NT2/D1 (cell line): ENCODE results near the gene RCAN1.
"Not testable (repeated sequence)": the region's sequence is repeated elsewhere in the genome, so short reads cannot be mapped to it uniquely, and the experiment has no call there.

Source experiments
- DNase-seq: peaks from one replicate; pipeline ENCODE4 v3.0.0-alpha.2; 2011; ENCODE audit warnings: low read depth, low spot score
- H3K27me3 ChIP-seq: 2 replicates; pipeline ENCODE4 v1.6.0; 2011; ENCODE audit warnings: mild to moderate bottlenecking; ENCODE audit not compliant: insufficient read length, insufficient read depth
- H3K36me3 ChIP-seq: 2 replicates; pipeline ENCODE4 v1.6.1; 2011; ENCODE audit warnings: mild to moderate bottlenecking, low read length, mixed read lengths; ENCODE audit not compliant: insufficient read depth, insufficient read length
- H3K4me1 ChIP-seq: 2 replicates; pipeline ENCODE4 v1.5.1; 2011; ENCODE audit not compliant: insufficient read depth, insufficient read length
- H3K4me3 ChIP-seq: 2 replicates; pipeline ENCODE4 v1.5.1; 2011; ENCODE audit warnings: low read depth; ENCODE audit not compliant: insufficient read length
- H3K9ac ChIP-seq: 2 replicates; pipeline ENCODE4 v1.6.0; 2011; ENCODE audit warnings: low read depth; ENCODE audit not compliant: insufficient read length
- H3K9me3 ChIP-seq: 2 replicates; pipeline ENCODE4 v1.5.1; 2011; ENCODE audit warnings: mild to moderate bottlenecking, low read length; ENCODE audit not compliant: insufficient read depth
- SUZ12 ChIP-seq: IDR thresholded peaks from 2 replicates; pipeline ENCODE4 v1.6.1; 2011; ENCODE audit not compliant: insufficient read length, insufficient read depth; ENCODE audit errors: extremely low read depth
- YY1 ChIP-seq: IDR thresholded peaks from 2 replicates; pipeline ENCODE4 v1.6.1; 2011; ENCODE audit not compliant: insufficient read length, insufficient read depth
- ZNF274 ChIP-seq: IDR thresholded peaks from 2 replicates; pipeline ENCODE4 v1.6.1; 2011; ENCODE audit warnings: mild to moderate bottlenecking, low read depth, low read length

RCAN1 gene

DNA sequence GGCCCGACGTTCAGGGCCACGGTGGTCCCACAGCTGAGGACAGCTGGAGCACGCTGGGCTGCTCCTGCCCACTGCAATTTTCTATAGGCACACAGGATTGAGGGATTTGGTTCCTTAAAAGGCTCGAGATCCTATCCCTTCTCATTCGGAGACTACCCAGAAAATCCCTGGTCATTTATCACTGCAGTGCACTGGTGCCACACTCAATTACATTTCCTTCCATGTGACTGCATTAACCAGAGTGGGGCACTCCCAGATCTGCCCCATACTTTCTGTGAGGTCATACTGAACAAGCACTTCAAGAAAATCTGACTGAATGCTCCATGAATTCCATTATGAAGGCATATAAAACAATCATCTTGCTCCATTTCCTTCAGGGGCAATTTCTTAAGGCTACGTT is 53.1 kb downstream of the RCAN1 start:
- no peaks in the 10 kb centered on the region for H3K9me3 ChIP-seq
- no peak overlapping the region for H3K9ac ChIP-seq
- H3K4me1 ChIP-seq: no peaks in the 10 kb centered on the region
- no peaks in the 10 kb centered on the region for H3K36me3 ChIP-seq
- DNase-seq: no peak
- H3K4me3 ChIP-seq: no peak overlapping the region
- H3K27me3 ChIP-seq: no peaks in the 10 kb centered on the region
- TF ChIP-seq YY1: no peak
- no peak for TF ChIP-seq SUZ12
- no peak for TF ChIP-seq ZNF274

- no peaks in the 10 kb centered on the region for H3K9me3 ChIP-seq
- H3K36me3 ChIP-seq: no peaks in the 10 kb centered on the region
- no peak overlapping the region for H3K9ac ChIP-seq
- no peaks in the 10 kb centered on the region for H3K27me3 ChIP-seq
- no peak for DNase-seq
- TF ChIP-seq YY1: no peak
- TF ChIP-seq ZNF274: no peak
- no peak for TF ChIP-seq SUZ12
- no peaks in the 10 kb centered on the region for H3K4me1 ChIP-seq
- no peak overlapping the region for H3K4me3 ChIP-seq
Measured at GRCh38 chr21:34560609-34561008, 54.3 kb downstream of the RCAN1 start.

GRCh38 chr21:34560021-34560420 is 54.9 kb downstream of the RCAN1 start:
- Histone ChIP-seq H3K27me3 (no peaks in the 10 kb centered on the region), H3K9ac (no peak overlapping the region), H3K4me1 (no peaks in the 10 kb centered on the region), H3K36me3 (no peaks in the 10 kb centered on the region), H3K4me3 (no peak overlapping the region), H3K9me3 (peaks cover 4% of the 10 kb centered on the region; the same call in 1 of the 2 replicates)
- DNase-seq: no peak
- TF ChIP-seq SUZ12: no peak
- TF ChIP-seq YY1: no peak

DNA sequence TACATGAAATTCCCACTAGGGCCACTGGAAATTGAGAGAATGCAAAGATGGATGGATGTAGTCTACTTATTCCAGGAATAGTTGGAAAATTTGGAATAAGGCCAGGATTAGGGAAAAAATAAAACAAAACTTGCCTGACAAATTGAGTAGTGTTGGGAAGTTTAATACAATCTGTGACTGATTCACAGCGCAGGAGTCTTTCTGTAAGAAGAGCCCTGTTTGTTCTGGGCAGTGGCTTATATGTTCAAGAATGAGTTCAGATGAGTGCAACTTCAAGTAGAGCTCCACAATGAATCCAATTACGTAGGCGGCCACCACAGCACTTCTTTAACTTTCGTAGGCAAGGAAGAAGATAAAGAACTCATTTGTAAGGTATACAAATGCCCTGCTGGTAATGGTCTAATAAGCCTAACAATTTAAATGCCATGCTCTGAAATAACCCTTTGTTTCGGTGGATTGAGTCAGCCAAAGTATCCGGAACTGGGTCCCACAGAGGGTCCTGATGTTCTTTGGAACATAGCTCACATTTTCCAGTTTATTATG is 55.8 kb downstream of the RCAN1 start:
- H3K4me1 ChIP-seq: no peaks in the 10 kb centered on the region
- H3K27me3 ChIP-seq: no peaks in the 10 kb centered on the region
- H3K9ac ChIP-seq: no peak overlapping the region
- no peak overlapping the region for H3K4me3 ChIP-seq
- H3K36me3 ChIP-seq: no peaks in the 10 kb centered on the region
- no peak for DNase-seq
- TF ChIP-seq SUZ12 (no peak), ZNF274 (no peak), YY1 (no peak)
- H3K9me3 ChIP-seq: peaks cover 11% of the 10 kb centered on the region; the same call in 1 of the 2 replicates

GRCh38 chr21:34558166-34558565 is 56.7 kb downstream of the RCAN1 start:
- Histone ChIP-seq H3K4me3 (no peak overlapping the region), H3K9ac (no peak overlapping the region), H3K27me3 (no peaks in the 10 kb centered on the region), H3K36me3 (no peaks in the 10 kb centered on the region), H3K9me3 (peaks cover 13% of the 10 kb centered on the region; the same call in 1 of the 2 replicates), H3K4me1 (no peaks in the 10 kb centered on the region)
- no peak for DNase-seq
- TF ChIP-seq SUZ12: no peak
- no peak for TF ChIP-seq YY1
- no peak for TF ChIP-seq ZNF274

DNA sequence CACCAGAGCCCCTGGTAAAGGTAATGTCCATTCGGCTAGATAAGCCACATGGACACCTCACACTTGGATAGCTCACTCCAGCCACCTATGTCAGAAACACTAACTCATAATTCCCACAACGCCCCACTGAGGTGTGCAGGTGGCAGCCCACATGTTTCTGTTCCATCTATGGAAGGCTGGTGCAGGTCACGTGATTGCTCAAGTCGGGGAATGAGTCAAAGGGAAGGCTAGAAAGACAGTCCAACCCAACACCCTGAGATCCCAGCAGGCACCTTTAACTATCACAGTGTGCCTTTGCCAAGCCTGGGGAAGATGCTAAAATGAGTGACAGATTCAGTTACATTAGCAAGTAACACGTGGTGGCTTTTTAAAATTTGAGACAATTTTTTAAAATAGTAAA is 57.7 kb downstream of the RCAN1 start:
- peaks cover 13% of the 10 kb centered on the region; the same call in 1 of the 2 replicates for H3K9me3 ChIP-seq
- TF ChIP-seq ZNF274: no peak
- no peak for TF ChIP-seq YY1
- no peak for TF ChIP-seq SUZ12
- no peaks in the 10 kb centered on the region for H3K27me3 ChIP-seq
- DNase-seq: no peak
- no peak overlapping the region for H3K9ac ChIP-seq
- H3K4me3 ChIP-seq: no peak overlapping the region
- H3K36me3 ChIP-seq: no peaks in the 10 kb centered on the region
- no peaks in the 10 kb centered on the region for H3K4me1 ChIP-seq

DNA sequence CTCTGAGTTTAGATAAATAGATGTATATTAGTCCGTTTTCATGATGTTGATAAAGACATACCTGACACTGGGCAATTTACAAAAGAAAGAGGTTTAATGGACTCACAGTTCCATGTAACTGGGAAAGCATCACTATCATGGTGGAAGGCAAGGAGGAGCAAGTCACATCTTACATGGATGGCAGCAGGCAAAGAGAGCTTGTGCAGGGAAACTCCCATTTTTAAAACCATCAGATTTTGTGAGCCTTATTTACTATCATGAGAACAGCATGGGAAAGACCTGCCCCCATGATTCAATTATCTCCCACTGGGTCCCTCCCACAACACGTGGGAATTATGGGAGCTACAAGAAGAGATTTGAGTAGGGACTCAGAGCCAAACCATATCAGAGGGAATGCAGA is 60.2 kb downstream of the RCAN1 start:
- H3K4me3 ChIP-seq, DNase-seq, H3K27me3 ChIP-seq, H3K36me3 ChIP-seq, H3K4me1 ChIP-seq, H3K9ac ChIP-seq: not testable (repeated sequence)
- H3K9me3 ChIP-seq: peaks cover 13% of the 10 kb centered on the region; the same call in 1 of the 2 replicates

GRCh38 chr21:34554227-34554626 is 60.7 kb downstream of the RCAN1 start:
- Histone ChIP-seq H3K36me3 (no peaks in the 10 kb centered on the region), H3K27me3 (no peaks in the 10 kb centered on the region), H3K9ac (no peak overlapping the region), H3K9me3 (peaks cover 13% of the 10 kb centered on the region; the same call in 1 of the 2 replicates), H3K4me3 (no peak overlapping the region), H3K4me1 (no peaks in the 10 kb centered on the region)
- DNase-seq: no peak
- TF ChIP-seq ZNF274: no peak
- TF ChIP-seq SUZ12: no peak
- no peak for TF ChIP-seq YY1
